ENCODE data around the gene FAM174B.

GRCh38 chr15:92627014-92627413, 28.6 kb downstream of the FAM174B start:
- no peak for TF ChIP-seq CTCF (IDR thresholded peaks at IDR 0.05)
- TF ChIP-seq POLR2AphosphoS5 (IDR thresholded peaks at IDR 0.05; ENCODE audit: insufficient read depth in 1 of 2, low read depth in 1 of 2): no peak
- no peak for TF ChIP-seq POLR2A (IDR thresholded peaks at IDR 0.05)
